ENCODE data around the gene MCM9. TPM values are rescaled to one million over a fixed set of nuclear protein-coding genes. Genes with fewer than 3 reads are reported as not detected.

MCM9 gene
- total RNA-seq, 1 donor from 2014 or later, result 16.2 TPM

DNA sequence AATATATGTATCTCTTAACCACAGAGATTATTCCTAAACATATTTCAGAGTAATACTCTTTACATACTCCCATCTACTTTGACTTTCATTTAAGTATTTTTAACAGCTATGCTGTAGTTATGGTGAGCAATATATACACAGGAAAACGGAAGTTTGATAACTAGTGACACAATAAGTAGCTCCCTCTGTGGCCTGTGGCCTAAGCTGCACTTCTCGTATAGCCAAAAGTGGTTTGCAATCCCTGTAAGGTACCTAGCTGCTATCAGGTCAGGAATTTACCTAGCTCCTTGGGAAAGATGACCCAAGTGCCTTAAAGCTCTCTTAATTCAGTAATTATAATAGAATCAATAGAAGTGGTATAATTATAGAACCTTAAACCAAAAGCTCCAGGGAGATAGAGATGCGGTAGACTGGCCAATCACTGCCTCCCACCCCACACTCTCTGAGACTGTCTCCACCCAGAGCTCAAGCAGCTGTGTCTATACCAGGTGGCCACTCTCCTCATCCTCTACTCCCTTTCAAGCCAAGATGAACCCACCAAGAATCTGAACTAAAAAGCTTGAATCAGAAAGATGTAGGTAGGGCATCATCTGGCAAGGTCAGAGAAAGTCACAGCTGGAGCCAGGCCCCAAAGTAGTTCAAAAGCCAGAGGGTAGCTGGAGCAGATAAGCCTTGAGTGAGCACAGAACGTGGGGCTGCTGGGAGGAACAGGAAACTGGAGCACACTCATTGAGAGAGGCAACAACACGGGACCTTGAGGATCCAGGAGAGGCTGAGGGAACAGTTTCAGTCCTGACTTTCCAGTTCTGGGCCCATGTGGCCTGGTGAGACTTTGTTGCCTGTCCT lies 125.9 kb downstream of the MCM9 start:
- intact Hi-C loops (cut with micrococcal nuclease), result loop anchor here (10.0 kb wide), 1 partner anchor 1134 kb away; the partner anchor contains the start of gene NUS1

DNA sequence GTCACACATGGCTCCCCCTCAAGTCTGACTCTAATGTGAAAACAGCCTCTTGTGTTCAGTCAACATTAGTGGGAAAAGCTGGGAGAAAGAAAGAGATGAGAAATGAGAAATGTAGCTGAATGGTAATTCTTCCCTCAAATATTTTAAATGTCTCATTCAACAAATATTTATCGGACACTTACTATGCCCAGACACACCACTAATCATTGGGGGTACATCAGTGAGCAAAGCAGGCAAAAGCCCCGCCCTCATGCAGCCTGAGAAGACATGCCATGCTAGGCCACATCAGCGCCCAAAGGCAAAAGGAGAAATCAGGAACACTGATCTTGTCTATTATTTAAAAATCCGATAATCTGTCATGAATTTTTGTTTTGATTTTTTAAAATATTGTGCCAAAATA lies 130.9 kb downstream of the MCM9 start:
- intact Hi-C loops (cut with micrococcal nuclease), result loop anchor here (5.0 to 10.0 kb wide), 2 partner anchors 38 to 1129 kb away; partner anchors contain the start of gene NUS1

DNA sequence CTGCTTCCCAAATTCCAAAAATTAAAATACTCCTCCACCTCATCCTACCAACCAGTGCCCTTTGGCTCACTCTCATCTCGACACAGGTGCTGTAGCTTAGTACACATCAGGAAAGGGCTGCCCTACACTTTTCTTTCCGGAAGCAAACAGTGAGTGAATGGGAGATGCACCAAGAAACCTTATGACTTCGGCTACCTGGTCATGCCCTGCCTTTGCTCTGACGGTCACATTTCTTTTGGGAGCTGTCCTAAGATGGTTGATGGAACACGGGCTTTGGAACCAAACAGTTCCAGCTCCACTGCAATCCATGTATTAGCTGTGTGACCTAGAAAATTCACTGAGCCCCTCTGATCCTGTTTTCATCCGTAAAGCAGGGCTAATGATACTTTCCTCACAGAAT lies 133.7 kb downstream of the MCM9 start:
- intact Hi-C loops (cut with micrococcal nuclease), result loop anchor here (5.0 to 10.0 kb wide), 2 partner anchors 41 to 1126 kb away; partner anchors contain the start of gene NUS1

DNA sequence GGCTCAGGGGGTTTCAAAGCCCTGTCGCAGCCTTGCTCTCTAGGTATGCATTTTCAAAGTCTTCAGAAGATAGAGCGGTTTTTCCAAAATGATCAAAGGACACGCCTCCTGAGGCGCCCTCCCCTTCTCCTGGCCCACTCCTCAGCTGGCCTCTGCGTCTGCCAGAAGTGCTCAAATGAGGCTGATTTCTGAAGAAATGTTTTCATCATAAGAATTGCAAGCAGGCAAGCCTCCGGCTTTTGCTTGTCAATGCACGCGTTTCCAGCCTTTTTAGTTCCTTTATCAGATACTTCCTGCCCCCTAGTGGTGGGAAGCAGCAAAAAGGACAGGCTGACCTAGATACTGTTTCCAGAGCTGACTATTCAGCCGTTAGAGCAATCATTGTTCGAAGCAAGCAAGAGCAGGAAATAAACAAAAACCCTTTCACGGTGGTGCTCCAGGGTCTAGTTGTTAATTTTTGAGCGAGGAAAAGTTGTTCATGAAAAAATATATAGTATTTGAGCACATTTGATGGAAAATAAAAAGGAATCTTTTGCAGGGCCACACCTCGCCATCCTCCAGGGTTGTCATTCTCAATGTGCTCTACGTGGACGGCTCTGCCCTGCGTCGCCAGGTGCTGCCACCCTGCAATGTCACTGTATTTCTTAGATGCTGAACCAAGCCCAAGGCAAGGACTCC lies 134.4 kb downstream of the MCM9 start:
- intact Hi-C loops (cut with micrococcal nuclease), result loop anchor here (1.0 to 10.0 kb wide), 12 partner anchors 12 to 1126 kb away; partner anchors contain the start of genes ASF1A, CEP85L and NUS1

DNA sequence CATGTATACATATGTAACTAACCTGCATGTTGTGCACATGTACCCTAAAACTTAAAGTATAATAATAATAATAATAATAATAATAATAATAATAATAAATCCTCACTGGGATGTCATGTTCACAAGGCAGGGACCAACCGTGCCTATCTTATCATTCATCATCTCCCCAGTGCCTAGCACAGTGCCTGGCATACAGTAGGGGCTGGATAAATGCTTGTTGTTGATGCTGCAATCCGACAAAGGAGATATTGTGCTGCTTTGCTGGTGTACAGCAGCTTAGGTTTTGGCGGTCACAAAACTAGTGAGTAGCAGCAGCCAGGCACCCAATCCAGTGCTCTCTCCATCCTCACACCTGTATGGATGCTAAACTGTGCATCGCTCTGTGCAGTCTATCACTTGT lies 135.1 kb downstream of the MCM9 start:
- intact Hi-C loops (cut with micrococcal nuclease), result loop anchor here (1.0 to 10.0 kb wide), 13 partner anchors 12 to 1195 kb away; partner anchors contain the start of genes ASF1A, CEP85L, GOPC and NUS1

DNA sequence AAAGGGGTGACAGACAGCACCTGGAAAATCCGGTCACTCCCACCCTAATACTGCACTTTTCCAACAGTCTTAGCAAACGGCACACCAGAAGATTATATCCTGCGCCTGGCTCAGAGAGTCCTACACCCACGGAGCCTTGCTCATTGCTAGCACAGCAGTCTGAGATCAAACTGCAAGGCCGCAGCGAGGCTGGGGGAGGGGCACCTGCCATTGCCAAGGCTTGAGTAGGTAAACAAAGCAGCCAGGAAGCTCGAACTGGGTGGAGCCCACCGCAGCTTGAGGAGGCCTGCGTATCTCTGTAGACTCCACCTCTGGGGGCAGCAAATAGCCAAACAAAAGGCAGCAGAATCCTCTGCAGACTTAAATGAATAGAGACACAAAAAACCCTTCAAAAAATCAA lies 138.4 kb downstream of the MCM9 start:
- intact Hi-C loops (cut with micrococcal nuclease), result loop anchor here (1.0 to 10.0 kb wide), 5 partner anchors 14 to 1192 kb away; partner anchors contain the start of gene GOPC

DNA sequence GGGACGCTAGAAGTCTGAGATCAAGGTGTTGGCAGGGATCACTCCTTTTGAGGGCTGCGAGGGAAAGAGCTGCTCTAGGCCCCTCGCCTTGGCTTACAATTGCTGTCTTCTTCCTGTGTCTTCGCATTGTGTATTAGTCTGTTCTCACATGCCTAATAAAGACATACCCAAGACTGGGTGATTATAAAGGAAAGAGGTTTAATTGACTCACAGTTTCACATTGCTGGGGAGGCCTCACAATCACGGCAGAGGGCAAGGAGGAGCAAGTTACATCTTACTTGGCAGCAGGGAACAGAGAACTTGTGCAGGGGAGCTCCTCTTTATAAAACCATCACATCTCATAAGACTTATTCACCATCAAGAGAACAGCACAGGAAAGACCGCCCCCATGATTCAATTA lies 143.5 kb downstream of the MCM9 start:
- intact Hi-C loops (cut with micrococcal nuclease), result loop anchor here (10.0 kb wide), 1 partner anchor 1187 kb away; the partner anchor contains the start of gene GOPC

DNA sequence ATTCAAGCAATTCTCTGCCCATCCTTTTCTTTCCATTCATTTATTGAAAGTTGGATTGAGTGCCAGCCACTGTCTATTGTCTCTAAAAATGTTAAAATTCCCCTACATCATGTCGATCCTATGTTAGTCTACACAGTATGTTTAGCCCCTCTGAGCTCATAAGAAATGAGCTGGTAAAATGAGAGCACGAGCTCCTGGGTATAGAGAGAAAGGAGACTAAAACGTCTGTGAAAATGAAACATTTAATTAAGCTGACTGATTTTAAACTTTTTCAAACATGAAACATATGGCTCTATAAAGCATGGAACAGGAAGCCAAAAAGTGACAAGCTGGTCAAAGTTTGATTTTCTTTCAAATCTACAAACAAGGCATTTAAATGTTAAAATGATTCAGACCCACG lies 145.0 kb downstream of the MCM9 start:
- intact Hi-C loops (cut with micrococcal nuclease), result loop anchor here (10.0 kb wide), 1 partner anchor 1185 kb away; the partner anchor contains the start of gene GOPC

DNA sequence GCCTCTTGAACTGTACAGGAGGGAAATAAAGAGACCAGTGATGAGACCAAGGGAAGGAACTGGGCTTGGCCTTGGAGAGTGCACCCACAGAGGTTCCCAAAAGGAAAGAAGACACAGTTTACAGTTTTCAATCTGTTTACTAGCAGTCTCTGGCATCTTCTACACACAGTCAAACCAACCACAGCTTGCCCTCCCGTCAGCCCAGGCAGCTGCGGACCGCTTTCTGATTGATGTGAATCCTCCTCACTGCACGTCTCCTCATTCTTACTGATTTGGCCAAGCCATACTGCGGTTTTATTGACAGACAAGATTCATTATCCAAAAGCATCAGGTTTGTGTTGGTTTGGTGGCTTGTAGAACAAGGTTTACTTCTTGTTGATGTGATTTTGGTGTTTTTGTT lies 145.5 kb downstream of the MCM9 start:
- intact Hi-C loops (cut with micrococcal nuclease), result no loop called here

DNA sequence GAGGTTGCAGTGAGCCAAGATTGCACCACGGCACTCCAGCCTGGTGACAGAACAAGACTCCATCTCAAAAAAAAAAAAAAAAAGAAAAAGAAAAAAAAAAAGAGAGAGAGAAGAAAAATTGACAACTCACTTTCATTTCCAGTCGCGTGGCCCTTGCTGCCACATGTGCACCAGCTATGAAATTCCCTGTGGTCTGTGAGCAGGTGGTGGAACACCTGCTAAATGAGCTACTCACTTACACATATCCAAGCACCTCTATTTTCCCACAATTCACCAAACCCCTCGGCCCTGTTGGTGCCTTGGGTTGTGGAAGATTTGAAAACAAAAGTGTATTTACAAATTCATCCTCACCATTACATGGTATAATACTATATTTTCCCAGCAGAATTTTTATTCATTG lies 146.3 kb downstream of the MCM9 start:
- intact Hi-C loops (cut with micrococcal nuclease), result loop anchor here (1.0 kb wide), 1 partner anchor 12 kb away; no protein-coding TSS in a partner anchor

DNA sequence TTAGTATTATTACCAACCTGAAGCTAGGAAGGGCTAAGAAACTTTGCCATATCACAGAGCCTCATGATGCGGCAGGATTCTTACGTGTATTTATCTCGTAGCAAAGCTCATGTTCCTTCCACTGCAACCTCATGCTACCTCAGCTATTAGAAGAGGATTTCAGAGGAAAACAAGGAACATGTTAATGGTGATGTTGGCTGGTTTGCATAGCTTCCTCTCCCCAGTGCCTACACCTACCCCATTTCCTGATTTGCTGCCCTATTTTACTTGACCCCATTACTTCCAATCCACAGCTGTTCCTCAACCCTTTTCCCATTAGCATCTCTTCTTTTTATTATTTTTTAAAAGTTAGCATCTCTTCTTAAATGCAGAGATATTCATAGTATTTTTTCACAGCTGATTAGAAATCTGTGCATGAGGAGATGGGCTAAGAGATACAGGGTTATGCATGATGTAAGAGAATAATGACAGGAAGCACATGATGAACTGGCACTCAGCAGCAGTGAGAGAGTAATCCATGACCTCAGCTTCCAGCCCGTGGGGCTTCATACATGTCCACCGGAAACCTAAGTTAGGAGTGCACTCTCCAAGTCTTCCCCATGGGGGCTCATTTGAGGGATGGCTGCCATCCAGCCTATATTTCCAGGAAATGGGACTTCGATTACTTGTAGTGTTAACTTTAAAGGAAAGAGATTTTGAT lies 147.1 kb downstream of the MCM9 start:
- intact Hi-C loops (cut with micrococcal nuclease), result loop anchor here (1.0 kb wide), 1 partner anchor 12 kb away; no protein-coding TSS in a partner anchor

DNA sequence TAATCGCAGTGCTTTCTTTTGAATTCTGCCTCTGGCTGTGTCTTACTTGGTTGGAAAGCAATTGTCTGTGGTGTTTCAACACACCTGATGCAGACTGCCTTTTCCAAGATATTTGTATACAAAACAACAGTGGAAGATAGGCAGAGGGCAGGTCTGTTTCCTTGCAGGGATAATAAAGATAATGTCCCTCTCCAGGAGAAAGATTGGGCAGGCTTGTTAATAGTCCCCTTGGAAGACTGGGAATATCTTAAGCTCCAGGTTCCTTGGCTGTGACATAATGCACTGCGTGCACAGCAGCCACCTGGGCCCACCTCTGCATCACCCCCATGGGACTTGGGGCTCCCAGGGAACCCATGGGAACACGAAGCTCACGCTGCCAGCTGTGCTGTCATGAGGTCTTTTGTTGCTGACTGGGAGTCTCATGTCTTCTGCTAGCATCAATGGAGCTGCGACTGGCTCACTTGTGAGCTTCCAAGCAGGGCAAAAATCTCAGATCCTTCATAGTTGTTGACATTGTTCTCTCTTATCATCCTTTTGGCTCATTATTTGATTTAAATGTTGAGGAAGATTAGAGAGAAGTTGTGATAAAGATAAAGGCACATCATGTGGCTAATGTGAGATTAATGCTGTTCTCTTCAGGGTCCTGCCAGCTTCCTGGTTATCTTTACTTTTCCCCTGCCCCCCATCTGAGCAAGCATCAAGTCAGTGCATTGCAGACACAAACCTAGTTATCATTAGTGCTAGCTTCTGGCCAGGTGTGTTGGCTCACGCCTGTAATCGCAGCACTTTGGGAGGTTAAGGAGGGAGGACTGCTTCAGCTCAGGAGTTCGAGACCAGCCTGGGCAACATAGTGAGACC lies 148.1 kb downstream of the MCM9 start:
- intact Hi-C loops (cut with micrococcal nuclease), result no loop called here

DNA sequence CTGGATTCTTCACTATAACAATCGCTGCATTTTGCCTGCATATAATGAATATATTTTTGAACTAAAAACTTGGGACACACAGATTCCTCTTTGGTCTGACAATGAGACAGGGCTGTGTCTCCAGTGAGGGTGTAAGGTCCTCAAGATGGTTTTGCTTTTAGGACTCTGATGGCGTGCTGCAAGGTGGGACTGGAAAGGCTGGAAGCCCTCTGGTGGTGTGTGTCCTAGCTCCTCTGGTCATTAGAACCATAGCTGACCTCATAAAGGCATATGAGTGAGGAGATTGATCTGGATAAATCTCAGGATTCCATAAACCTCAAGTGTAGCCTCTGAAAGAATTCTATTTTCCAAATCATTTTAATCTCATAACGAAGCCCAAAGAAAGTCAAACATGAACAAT lies 149.4 kb downstream of the MCM9 start:
- intact Hi-C loops (cut with micrococcal nuclease), result no loop called here

DNA sequence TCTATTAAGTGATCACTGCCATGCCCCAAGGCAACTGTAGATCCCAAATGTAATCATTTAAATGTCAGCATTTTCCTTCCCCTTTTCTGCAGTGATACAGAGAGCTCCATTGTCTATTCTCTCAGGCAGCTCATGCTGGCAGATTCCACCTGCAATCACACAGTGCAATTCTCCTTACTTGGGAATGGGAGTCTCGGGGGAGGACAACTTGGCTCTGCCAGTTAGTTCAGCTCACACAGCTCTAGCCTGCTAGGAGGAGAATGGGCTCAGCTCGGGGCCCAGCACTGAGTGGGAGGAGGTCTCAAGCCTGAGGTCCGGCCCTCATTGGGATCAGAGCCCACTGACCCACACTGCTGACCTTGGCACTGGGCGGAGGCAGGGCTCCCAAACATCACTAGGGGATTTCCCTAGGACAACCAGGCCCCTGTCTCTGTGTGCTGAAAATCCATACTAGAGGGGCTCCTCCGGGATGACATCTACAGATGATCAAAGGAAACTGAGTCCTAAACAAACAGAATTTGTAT lies 150.3 kb downstream of the MCM9 start:
- intact Hi-C loops (cut with micrococcal nuclease), result no loop called here

DNA sequence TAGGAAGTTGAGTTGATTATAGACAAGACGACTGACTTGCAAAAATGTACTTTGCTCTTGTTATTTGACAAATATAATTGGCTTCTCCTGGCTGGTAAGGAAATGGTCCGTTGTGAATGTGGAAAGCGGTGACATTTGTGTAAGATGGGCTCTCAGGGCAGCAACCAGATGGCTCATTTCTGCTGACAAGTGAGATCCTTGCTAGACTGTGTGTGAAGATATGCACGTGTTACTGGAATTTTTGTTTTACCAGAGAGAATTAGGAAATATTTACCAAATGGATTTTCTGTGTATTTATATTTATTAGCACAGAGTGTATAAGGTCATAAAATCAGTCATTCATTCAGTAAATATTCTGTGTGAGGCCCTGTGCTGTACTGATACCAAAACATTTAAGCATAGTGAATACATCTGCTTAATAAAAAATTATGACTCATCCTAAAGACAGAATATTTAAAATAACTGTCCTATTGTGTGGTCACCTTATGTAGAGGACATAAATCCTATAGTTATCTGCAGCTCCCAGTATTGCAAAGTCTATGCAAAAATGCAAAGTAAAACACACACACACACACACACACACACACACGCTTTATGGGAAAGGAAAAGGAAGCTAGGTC lies 150.9 kb downstream of the MCM9 start:
- intact Hi-C loops (cut with micrococcal nuclease), result no loop called here

DNA sequence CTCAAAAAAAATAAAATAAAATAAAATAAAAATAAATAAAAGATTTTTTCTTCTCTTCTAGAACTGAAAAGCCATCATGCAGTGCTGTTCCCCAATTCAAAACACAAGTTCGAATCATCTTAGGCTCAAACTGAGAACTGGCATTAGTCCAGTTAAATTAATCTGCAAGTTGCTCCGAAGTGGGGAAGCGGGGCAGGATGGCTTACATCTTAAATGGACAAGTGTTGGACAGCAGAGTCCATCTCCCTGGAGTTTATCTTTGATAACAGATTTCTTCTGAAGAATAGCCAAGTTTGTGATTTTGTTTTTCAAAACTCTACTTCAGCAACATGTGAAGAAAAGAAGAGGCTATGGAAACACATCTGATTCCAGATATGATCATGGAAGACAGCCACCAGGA lies 152.3 kb downstream of the MCM9 start:
- intact Hi-C loops (cut with micrococcal nuclease), result no loop called here

DNA sequence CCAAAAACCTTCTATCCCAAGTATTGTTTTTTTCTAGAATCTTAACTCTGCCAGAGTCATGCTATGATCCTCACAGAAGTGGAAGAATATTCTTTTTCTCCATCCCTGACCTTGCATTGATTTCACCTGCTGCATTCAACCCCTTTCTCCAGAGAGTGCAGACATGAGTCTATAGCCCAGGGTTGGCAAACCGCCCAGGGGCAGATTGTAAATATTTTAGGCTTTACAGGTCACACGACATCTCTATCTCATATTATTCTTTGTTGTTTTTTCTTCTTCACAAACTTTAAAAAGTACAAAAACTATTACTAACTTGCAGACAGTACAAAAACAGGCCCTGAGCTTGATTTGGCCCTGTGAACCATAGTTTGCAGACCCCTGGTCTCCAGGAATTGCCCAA lies 153.1 kb downstream of the MCM9 start:
- intact Hi-C loops (cut with micrococcal nuclease), result no loop called here

DNA sequence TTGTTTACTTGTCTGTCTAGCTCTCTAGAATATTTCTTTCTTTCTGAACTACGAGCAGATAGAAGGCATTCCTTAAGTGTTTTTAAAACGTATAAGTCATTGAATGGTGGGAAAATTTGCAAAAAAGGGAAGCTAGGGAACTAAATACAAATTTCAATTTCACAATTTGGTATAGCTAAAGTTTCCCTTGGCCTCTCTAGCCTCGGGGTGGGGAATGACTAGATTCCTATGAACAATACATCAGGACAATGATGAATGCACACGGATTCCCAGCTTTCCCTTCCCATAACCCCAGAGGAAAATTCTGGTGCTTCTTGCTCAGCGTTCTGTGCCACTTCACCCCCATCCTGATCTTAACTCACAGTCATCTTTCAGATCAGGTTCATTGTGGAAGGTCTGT lies 154.3 kb downstream of the MCM9 start:
- intact Hi-C loops (cut with micrococcal nuclease), result no loop called here
